Cardiac muscle cell (in vitro differentiated cells and primary cell): ENCODE data around the gene ZFYVE28. TPM values are rescaled to one million over a fixed set of nuclear protein-coding genes. Genes with fewer than 3 reads are reported as not detected.

Experiments used
- DNase-seq, 2 donors: peaks; one replicate each; pipeline versions ENCODE4 v3.0.0 to v3.0.0-alpha.2; 2010 to 2017; ENCODE audit warnings: low read depth in 1 of 2, low spot score in 1 of 2
- H3K27ac ChIP-seq: fragments of 200-600 bp; sonication (generic); 2 replicates; pipeline ENCODE4 v1.5.1; 2016
- H3K27me3 ChIP-seq: fragments of 200-600 bp; sonication (generic); 2 replicates; pipeline ENCODE4 v1.6.0; 2016; ENCODE audit warnings: control low read depth
- H3K36me3 ChIP-seq: fragments of 200-600 bp; sonication (generic); 2 replicates; pipeline ENCODE4 v1.5.1; 2016; ENCODE audit warnings: control low read depth
- H3K4me1 ChIP-seq: fragments of 200-600 bp; sonication (generic); 2 replicates; pipeline ENCODE4 v1.8.1; 2017; ENCODE audit warnings: low read depth, mild to moderate bottlenecking, mixed run types
- H3K4me3 ChIP-seq: fragments of 200-600 bp; sonication (generic); 2 replicates; pipeline ENCODE4 v1.5.1; 2016; ENCODE audit warnings: mild to moderate bottlenecking
- H3K9me3 ChIP-seq: fragments of 200-600 bp; sonication (generic); 2 replicates; pipeline ENCODE4 v1.5.1; 2017; ENCODE audit warnings: low read depth, mild to moderate bottlenecking, control low read depth
- polyA plus RNA-seq: library from polyadenylated mRNA; unstranded; fragments of >200 nt; fragmentation: Nextera tagmentation; extraction: Ambion mirVana; gene quantifications from 2 replicates; pipeline ENCODE4 v1.2.1, GENCODE V29; 2016
- total RNA-seq: library from RNA; depleted of rRNA; stranded (reverse); fragments of >200 nt; gene quantifications from 2 replicates; pipeline ENCODE4 v1.2.3, GENCODE V29; 2016
- TF ChIP-seq, protein P1 (sequence below): IDR thresholded peaks from 2 replicates; pipeline ENCODE4 v1.5.1; 2012; ENCODE audit warnings: low read depth, mild to moderate bottlenecking, low read length

The ZFYVE28 gene
- total and polyA plus RNA-seq, 2 experiments from 2014 or later, result 1.3 to 4.0 TPM

DNA sequence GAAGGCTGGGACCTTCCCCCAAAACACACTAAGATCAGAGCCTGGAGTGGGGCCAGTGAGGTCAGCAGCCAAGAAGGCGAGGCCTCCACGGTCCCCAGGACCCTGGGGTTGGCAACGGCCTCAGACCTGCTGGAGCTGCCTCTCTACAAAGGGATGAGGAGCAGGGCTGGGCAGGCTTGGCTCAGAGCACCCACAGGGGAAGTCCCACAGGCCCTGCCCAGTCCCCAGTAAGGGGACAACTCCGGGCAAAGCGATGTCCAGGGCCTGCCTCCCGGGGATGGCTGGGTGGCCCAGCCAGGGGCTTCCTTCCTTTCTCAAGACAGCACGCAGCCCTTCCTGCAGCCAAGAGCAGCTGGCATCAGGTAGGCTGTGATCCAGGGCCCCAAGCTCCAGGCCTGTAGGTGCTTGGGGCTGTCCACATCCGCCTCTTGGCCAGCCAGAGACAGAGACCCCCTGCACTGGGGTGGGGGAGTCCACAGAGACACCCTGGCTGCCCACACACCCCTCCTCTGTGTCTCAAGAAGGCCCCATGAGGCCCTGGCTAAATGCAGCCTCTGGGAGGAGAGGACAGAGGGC, 162.2 kb downstream of the ZFYVE28 start:
- H3K27me3 ChIP-seq, result no peaks in the 10 kb centered on the region
- DNase-seq, result no peak
- H3K27ac ChIP-seq, result no peak overlapping the region
- TF ChIP-seq, protein P1, sequence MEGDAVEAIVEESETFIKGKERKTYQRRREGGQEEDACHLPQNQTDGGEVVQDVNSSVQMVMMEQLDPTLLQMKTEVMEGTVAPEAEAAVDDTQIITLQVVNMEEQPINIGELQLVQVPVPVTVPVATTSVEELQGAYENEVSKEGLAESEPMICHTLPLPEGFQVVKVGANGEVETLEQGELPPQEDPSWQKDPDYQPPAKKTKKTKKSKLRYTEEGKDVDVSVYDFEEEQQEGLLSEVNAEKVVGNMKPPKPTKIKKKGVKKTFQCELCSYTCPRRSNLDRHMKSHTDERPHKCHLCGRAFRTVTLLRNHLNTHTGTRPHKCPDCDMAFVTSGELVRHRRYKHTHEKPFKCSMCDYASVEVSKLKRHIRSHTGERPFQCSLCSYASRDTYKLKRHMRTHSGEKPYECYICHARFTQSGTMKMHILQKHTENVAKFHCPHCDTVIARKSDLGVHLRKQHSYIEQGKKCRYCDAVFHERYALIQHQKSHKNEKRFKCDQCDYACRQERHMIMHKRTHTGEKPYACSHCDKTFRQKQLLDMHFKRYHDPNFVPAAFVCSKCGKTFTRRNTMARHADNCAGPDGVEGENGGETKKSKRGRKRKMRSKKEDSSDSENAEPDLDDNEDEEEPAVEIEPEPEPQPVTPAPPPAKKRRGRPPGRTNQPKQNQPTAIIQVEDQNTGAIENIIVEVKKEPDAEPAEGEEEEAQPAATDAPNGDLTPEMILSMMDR, result no peak
- no peaks in the 10 kb centered on the region for H3K9me3 ChIP-seq
- H3K4me3 ChIP-seq, result no peak overlapping the region
- H3K36me3 ChIP-seq, result peaks cover 5% of the 10 kb centered on the region
- H3K4me1 ChIP-seq, result no peaks in the 10 kb centered on the region

DNA sequence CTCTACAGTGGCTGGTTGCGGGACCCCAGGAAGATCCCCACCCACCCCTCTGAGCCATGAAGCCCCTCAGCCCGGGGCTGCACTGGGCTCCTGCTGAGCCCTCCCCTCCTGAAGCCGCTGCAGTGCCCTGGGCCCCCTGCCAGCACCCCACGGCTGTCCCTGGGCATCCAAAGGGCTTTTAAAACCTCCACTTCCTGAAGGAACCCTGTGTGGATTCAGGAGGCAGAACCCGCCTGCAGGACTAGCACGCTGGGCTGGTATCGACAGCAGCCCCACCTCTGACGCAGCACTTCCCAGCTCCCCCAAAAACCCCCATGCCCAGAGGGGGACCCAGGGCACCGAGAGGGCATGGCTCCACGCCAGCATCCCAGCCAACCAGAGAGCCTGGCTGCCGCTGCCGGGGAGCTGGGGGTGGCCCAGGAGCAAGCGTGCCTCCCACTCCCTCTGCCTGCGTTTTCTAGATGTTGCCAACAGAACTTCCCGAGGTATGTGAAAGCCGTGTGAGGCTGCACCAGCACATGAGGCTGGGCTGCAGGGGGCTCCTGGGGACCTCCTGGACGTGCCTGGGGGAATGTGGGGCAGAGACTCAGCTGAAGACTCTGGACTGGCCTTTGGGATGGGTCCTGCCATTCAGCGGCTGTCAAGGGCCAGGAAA, 162.8 kb downstream of the ZFYVE28 start:
- H3K36me3 ChIP-seq, result peaks cover 5% of the 10 kb centered on the region
- H3K4me3 ChIP-seq, result no peak overlapping the region
- H3K9me3 ChIP-seq, result no peaks in the 10 kb centered on the region
- no peaks in the 10 kb centered on the region for H3K4me1 ChIP-seq
- TF ChIP-seq, protein P1, result no peak
- DNase-seq, result peak in 1 of 2 donors; percentile 76
- H3K27ac ChIP-seq, result no peak overlapping the region
- no peaks in the 10 kb centered on the region for H3K27me3 ChIP-seq

DNA sequence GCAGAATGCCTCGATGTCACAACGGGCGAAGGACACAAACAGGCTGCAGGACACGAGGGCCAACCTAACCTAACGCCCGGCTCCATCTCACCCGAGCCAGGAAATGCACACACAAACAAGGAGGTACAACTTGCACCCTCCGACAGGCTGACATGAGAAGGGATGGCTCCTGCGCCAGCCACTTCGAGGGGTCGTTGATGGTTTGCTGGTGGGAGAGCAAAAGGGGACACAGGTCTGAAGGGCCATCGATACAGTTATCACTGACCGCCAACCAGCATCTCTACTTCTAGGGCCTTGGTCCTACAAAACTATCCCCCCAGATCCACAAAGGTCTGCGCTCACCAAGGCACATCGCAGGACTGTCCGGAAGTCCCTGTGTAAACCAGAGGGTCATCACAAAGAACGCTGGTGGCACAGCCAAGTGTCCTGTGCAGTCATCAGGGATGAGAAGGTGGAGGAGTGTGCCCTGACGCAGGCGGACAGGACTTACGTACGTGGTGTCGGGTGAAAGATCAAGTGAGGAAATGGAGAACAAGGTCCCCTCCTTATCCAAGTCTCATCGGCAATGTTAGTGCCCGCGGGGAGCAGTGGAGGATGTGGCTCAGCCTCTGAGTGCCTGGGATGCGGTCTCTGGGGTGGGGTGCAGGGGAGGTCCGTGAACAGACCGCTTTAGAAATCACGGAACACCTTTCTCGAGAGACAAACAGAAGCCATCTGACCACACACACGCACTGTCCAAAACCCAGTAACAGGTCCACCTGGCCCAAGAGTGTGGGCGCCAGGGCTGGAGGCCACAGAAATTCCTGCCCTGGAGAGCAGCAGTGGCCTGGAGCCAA, 163.6 kb downstream of the ZFYVE28 start:
- no peaks in the 10 kb centered on the region for H3K27me3 ChIP-seq
- TF ChIP-seq, protein P1, result no peak
- no peaks in the 10 kb centered on the region for H3K4me1 ChIP-seq
- H3K36me3 ChIP-seq, result peaks cover 9% of the 10 kb centered on the region
- H3K4me3 ChIP-seq, result no peak overlapping the region
- H3K27ac ChIP-seq, result no peak overlapping the region
- no peaks in the 10 kb centered on the region for H3K9me3 ChIP-seq
- DNase-seq, result no peak

DNA sequence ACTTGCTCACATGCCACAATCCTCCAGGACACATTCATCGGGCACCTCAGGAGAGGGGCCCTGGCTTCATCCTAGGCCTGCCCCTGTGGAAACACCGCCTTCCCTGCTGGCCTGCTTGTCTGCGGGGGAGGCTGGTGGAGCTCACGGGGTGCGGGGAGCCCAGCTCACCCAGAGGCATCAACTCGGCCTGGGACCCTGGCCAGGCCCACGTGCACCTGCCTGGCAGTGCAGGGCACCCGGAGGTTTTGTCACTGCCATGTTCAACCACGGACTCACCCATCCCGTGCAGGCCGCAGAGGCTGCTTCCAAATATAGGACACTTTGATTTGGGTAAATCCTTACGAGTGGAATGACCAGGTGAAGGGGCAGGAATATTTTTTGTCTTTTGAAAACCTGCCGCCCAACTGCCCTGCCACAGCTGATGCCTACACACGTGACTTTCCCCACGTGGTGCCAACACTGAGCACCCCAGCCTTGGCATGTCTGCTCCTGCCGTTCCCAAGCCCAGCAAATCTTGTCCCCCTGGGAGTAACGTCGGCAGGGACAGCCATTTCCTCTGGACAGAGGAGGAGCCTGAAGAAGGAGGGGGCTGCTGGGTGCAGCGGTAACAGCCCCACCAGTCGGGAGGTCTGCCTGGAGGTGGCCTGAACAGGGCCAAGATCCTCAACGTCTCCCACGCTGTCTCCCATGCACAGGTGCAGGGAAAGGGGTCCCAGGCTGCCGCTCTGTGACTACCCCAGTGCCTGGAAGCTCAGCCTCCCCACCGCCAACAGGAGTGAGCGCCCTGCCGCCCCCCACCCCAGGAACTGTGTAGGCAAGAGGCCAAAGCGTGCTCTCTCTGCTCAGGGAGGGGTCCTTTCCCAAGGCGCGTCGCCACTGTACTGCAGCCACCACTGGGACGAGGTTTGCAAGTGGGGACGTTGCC, 165.0 kb downstream of the ZFYVE28 start:
- Histone ChIP-seq H3K4me1 (no peaks in the 10 kb centered on the region), H3K9me3 (no peaks in the 10 kb centered on the region), H3K36me3 (peaks cover 10% of the 10 kb centered on the region), H3K27me3 (no peaks in the 10 kb centered on the region), H3K4me3 (no peak overlapping the region), H3K27ac (no peak overlapping the region)
- no peak for DNase-seq
- TF ChIP-seq, protein P1, result no peak

DNA sequence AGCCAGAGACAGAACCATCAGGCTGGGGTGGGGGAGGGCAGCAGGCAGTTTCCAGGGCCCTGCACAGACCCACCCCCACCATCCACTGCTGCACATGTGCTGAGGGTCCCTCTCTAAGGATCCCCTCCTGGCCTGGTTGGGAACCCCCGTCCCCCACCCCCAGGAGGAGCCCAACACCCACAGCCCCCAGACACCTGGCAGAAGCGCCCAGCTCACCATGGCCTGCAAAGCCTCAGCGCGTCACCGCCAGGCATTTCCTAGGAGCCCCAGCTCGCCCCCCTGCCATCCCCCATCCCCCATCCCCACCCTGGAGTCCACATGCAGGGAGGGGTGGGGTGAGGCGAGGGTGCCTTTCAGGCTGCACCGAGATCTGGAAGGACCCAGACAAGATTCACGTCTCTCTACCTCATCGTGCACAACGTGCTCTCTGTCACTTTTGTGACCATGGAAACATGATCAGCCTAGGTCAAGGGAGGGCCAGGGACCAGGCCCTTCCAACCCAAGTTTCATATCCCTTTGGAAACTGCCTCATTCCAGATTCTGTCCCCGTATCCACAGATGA, 165.8 kb downstream of the ZFYVE28 start:
- Histone ChIP-seq H3K9me3 (no peaks in the 10 kb centered on the region), H3K27me3 (no peaks in the 10 kb centered on the region), H3K4me1 (no peaks in the 10 kb centered on the region), H3K4me3 (no peak overlapping the region), H3K27ac (no peak overlapping the region), H3K36me3 (peaks cover 10% of the 10 kb centered on the region)
- DNase-seq, result no peak
- TF ChIP-seq, protein P1, result no peak
